ENCODE data around the gene FXYD3.

FXYD3 gene

GRCh38 chr19:35165200-35166058, 49.8 kb downstream of the FXYD3 start:
- H3K36me3 ChIP-seq = peaks cover 26 to 68% (median 61%) of the 10 kb centered on the region in 3 donors

DNA sequence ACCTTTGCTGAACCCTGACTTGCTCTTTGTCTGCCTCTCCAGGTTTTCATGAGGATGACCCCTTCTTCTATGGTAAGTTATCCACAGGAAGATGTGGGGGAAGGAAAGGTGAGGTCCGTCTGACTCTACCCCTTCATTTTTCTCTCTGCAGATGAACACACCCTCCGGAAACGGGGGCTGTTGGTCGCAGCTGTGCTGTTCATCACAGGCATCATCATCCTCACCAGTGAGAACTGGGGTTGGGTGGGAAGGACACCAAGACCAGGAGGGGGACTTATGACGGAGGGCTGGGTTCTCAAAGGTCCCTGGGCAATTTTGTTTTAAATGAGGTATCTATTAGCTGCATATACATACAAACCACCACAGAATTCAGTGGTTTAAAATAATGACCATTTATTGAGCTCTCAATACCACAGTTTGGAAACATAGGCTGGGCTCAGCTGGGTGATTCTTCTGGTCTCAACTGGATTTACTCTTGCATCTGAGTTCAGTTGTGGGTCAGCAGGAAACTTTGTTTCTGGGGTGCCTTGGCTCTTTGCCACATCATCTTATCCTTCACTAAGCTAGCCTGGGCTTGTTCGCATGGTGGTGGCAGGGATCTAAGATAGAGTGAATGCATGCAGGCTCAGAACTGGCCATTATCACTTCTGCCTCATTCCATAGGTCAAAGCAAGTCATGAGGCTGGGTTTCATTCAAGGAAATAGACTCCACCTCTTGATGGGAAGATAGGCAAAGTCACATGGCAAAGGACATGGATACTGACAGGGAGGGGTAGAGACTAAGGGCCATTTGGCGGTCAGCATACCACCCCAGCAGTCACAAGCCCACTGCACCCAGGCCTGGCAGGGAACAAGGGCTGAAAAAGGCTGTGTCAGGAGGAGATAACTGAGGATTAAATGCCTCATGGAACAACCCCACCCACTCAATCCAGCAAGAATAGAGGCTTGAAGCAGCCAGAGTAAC, 50.8 kb downstream of the FXYD3 start:
- Histone ChIP-seq H3K9me3 (peaks cover 0 to 30% (median 23%) of the 10 kb centered on the region in 3 donors), H3K27me3 (no peaks in the 10 kb centered on the region), H3K27ac (no peak overlapping the region), H3K36me3 (peaks cover 26 to 59% (median 54%) of the 10 kb centered on the region in 3 donors), H3K4me3 (no peak overlapping the region), H3K4me1 (no peaks in the 10 kb centered on the region)
- DNase-seq = no peak
- TF ChIP-seq, protein P1, sequence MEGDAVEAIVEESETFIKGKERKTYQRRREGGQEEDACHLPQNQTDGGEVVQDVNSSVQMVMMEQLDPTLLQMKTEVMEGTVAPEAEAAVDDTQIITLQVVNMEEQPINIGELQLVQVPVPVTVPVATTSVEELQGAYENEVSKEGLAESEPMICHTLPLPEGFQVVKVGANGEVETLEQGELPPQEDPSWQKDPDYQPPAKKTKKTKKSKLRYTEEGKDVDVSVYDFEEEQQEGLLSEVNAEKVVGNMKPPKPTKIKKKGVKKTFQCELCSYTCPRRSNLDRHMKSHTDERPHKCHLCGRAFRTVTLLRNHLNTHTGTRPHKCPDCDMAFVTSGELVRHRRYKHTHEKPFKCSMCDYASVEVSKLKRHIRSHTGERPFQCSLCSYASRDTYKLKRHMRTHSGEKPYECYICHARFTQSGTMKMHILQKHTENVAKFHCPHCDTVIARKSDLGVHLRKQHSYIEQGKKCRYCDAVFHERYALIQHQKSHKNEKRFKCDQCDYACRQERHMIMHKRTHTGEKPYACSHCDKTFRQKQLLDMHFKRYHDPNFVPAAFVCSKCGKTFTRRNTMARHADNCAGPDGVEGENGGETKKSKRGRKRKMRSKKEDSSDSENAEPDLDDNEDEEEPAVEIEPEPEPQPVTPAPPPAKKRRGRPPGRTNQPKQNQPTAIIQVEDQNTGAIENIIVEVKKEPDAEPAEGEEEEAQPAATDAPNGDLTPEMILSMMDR (IDR thresholded peaks at IDR 0.05) = no peak
- intact Hi-C loops (cut with DNase I; ENCODE audit: low total_unique reads) = no loop called here

More at GRCh38 chr19:35165200-35166058, 49.8 kb downstream of the FXYD3 start:
- H3K4me1 ChIP-seq = no peaks in the 10 kb centered on the region
- H3K27me3 ChIP-seq = no peaks in the 10 kb centered on the region
- intact Hi-C loops (cut with DNase I; ENCODE audit: low total_unique reads) = no loop called here
- DNase-seq = no peak
- H3K9me3 ChIP-seq = peaks cover 0 to 30% (median 23%) of the 10 kb centered on the region in 3 donors
- no peak overlapping the region for H3K4me3 ChIP-seq
- TF ChIP-seq, protein P1 (IDR thresholded peaks at IDR 0.05) = no peak
- no peak overlapping the region for H3K27ac ChIP-seq

- no peaks in the 10 kb centered on the region for H3K27me3 ChIP-seq
- no peak overlapping the region for H3K4me3 ChIP-seq
- peaks cover 0 to 23% (median 20%) of the 10 kb centered on the region in 3 donors for H3K9me3 ChIP-seq
- no peaks in the 10 kb centered on the region for H3K4me1 ChIP-seq
- no peak overlapping the region for H3K27ac ChIP-seq
- peak in 1 of 2 donors; percentile 7 for DNase-seq
- H3K36me3 ChIP-seq = peaks cover 26 to 48% (median 43%) of the 10 kb centered on the region in 3 donors
- intact Hi-C loops (cut with DNase I; ENCODE audit: low total_unique reads) = no loop called here
- TF ChIP-seq, protein P1 (IDR thresholded peaks at IDR 0.05) = no peak
Observed at GRCh38 chr19:35167251-35168119, 51.9 kb downstream of the FXYD3 start.

DNA sequence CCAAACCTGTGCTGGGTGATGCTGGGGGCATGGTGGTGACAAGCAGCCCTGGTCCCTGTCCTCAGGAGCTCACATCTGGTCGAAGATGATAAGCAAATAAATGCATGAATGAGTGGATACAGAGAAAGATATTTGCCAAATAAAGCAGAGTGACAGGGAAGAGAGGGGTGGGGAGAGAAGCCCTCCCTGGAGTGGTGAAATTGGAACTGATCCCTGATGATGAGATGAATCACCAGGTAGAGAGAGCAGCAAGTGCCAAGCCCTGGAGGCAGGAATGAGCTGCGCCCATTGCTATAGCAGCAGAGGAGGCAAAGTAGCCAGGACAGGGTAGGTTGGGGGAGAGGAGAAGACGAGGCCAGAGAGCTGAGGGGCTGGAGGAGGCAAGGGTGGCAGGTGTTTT, 52.6 kb downstream of the FXYD3 start:
- intact Hi-C loops (cut with DNase I; ENCODE audit: low total_unique reads) = no loop called here
- H3K27ac ChIP-seq = no peak overlapping the region
- H3K36me3 ChIP-seq = peaks cover 26 to 41% (median 37%) of the 10 kb centered on the region in 3 donors
- H3K4me1 ChIP-seq = no peaks in the 10 kb centered on the region
- H3K9me3 ChIP-seq = peaks cover 0 to 23% (median 20%) of the 10 kb centered on the region in 3 donors
- peak in 1 of 2 donors; percentile 12 for DNase-seq
- TF ChIP-seq, protein P1 (IDR thresholded peaks at IDR 0.05) = no peak
- H3K27me3 ChIP-seq = no peaks in the 10 kb centered on the region
- H3K4me3 ChIP-seq = no peak overlapping the region

Measured in tibial artery (tissue), 4 donors.